Regular cardiac myocyte (primary cell): ENCODE data around the gene BRCA2. TPM values are rescaled to one million over a fixed set of nuclear protein-coding genes. Genes with fewer than 3 reads are reported as not detected.

Experiments
- total RNA-seq: library from RNA; depleted of rRNA; stranded (reverse); fragments of >200 nt; gene quantifications from 2 replicates; pipeline ENCODE4 v1.2.3, GENCODE V29; 2014

Gene BRCA2
- 3.4 and 11.5 TPM in 2 replicates for total RNA-seq

GRCh38 chr13:32315238-32316027 is at the start of gene BRCA2, which contains the start of gene ZAR1L:
BRCA2 (plus strand) TSS chr13:32315508; CDS start chr13:32316461, 953 bp downstream.
ZAR1L (minus strand) TSS chr13:32315363; CDS start chr13:32311925, 3,438 bp downstream.

GRCh38 chr13:32427852-32428580 is 112.7 kb downstream of the BRCA2 start, which contains the start of gene N4BP2L1:
N4BP2L1 (minus strand) TSS chr13:32428130; CDS start chr13:32428082, 48 bp downstream.

Other genes with a start within 250 kb of the BRCA2 start
- gene ZAR1L, start 145 bp upstream of the BRCA2 start, total RNA-seq: not detected in 2 replicates
- gene N4BP2L1, start 112.6 kb downstream of the BRCA2 start, total RNA-seq: 0.58 and 8.2 TPM in 2 replicates
- gene N4BP2L2, start 223.3 kb downstream of the BRCA2 start, total RNA-seq: 55.0 and 122 TPM in 2 replicates